GM18870 (cell line): ENCODE measurements around the gene USP17L12.
"Not testable (repeated sequence)": the region's sequence is repeated elsewhere in the genome, so short reads cannot be mapped to it uniquely, and the experiment has no call there.

ENCODE experiments used
- ATAC-seq: cut with Tn5 transposase; IDR thresholded peaks from one replicate; pipeline ENCODE4 v1.9.1; 2021; ENCODE audit warnings: moderate library complexity; ENCODE audit not compliant: unreplicated experiment

The USP17L12 gene, protein sequence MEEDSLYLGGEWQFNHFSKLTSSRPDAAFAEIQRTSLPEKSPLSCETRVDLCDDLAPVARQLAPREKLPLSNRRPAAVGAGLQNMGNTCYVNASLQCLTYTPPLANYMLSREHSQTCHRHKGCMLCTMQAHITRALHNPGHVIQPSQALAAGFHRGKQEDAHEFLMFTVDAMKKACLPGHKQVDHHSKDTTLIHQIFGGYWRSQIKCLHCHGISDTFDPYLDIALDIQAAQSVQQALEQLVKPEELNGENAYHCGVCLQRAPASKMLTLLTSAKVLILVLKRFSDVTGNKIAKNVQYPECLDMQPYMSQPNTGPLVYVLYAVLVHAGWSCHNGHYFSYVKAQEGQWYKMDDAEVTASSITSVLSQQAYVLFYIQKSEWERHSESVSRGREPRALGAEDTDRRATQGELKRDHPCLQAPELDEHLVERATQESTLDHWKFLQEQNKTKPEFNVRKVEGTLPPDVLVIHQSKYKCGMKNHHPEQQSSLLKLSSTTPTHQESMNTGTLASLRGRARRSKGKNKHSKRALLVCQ

DNA sequence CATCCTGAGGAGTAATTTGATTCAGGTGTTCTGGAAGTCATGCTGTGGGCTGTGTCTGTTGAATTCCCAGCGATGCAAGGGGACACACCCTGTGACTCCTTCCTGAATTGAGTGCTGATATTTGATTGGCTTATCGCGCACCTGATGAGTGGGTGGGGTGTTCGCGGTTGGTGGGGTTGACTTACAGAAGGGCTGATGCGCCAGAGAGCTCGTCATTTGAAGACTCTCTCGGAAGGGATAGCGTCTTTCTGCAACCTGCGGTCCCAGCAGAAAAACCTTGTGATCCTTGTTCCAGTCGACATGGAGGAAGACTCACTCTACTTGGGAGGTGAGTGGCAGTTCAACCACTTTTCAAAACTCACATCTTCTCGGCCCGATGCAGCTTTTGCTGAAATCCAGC is at the start of gene USP17L12:
USP17L12 (plus strand) TSS at position 301 of the 400 bp plus-strand sequence; CDS start at position 301, 0 bp downstream.
- ATAC-seq, result not testable (repeated sequence)

DNA sequence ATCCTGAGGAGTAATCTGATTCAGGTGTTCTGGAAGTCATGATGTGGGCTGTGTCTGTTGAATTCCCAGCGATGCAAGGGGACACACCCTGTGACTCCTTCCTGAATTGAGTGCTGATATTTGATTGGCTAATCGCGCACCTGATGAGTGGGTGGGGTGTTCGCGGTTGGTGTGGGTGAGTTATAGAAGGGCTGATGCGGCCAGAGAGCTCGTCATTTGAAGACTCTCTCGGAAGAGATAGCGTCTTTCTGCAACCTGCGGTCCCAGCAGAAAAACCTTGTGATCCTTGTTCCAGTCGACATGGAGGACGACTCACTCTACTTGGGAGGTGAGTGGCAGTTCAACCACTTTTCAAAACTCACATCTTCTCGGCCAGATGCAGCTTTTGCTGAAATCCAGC is 9.6 kb upstream of the USP17L12 start, which contains the start of gene USP17L10:
USP17L10 (plus strand) TSS at position 301 of the 400 bp plus-strand sequence; CDS start at position 301, 0 bp downstream.
- not testable (repeated sequence) for ATAC-seq

DNA sequence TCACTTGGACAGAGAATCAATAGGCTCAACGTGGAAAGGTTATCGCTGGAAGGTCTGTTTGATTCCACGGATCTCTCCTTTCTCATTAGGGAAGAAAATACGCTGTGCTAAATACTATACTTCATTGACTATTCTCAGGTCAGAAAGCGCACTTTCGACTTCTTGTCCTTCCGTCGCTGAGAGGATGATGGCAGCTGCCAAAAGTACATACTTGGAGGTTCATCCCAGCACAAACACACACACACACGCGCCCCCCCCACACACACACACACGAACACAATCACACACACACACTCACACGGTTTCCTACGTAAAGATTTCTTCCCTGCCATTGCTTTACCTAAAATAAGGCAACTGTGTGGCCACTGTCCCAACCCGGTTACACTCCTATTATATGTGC is 5.3 kb upstream of the USP17L12 start:
- ATAC-seq, result not testable (repeated sequence)

DNA sequence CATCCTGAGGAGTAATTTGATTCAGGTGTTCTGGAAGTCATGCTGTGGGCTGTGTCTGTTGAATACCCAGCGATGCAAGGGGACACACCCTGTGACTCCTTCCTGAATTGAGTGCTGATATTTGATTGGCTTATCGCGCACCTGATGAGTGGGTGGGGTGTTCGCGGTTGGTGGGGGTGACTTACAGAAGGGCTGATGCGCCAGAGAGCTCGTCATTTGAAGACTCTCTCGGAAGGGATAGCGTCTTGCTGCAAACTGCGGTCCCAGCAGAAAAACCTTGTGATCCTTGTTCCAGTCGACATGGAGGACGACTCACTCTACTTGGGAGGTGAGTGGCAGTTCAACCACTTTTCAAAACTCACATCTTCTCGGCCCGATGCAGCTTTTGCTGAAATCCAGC is 4.8 kb upstream of the USP17L12 start, which contains the start of gene USP17L11:
USP17L11 (plus strand) TSS at position 301 of the 400 bp plus-strand sequence; CDS start at position 301, 0 bp downstream.
- ATAC-seq, result not testable (repeated sequence)

DNA sequence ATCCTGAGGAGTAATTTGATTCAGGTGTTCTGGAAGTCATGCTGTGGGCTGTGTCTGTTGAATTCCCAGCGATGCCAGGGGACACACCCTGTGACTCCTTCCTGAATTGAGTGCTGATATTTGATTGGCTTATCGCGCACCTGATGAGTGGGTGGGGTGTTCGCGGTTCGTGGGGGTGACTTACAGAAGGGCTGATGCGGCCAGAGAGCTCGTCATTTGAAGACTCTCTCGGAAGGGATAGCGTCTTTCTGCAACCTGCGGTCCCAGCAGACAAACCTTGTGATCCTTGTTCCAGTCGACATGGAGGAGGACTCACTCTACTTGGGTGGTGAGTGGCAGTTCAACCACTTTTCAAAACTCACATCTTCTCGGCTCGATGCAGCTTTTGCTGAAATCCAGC is 4.6 kb downstream of the USP17L12 start, which contains the start of gene USP17L13:
USP17L13 (plus strand) TSS at position 301 of the 400 bp plus-strand sequence; CDS start at position 301, 0 bp downstream.
- ATAC-seq, result not testable (repeated sequence)

DNA sequence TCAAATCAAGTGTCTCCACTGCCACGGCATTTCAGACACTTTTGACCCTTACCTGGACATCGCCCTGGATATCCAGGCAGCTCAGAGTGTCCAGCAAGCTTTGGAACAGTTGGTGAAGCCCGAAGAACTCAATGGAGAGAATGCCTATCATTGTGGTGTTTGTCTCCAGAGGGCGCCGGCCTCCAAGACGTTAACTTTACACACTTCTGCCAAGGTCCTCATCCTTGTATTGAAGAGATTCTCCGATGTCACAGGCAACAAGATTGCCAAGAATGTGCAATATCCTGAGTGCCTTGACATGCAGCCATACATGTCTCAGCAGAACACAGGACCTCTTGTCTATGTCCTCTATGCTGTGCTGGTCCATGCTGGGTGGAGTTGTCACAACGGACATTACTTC is 10.3 kb downstream of the USP17L12 start:
- ATAC-seq, result not testable (repeated sequence)

DNA sequence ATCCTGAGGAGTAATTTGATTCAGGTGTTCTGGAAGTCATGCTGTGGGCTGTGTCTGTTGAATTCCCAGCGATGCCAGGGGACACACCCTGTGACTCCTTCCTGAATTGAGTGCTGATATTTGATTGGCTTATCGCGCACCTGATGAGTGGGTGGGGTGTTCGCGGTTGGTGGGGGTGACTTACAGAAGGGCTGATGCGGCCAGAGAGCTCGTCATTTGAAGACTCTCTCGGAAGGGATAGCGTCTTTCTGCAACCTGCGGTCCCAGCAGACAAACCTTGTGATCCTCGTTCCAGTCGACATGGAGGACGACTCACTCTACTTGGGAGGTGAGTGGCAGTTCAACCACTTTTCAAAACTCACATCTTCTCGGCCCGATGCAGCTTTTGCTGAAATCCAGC is 14.1 kb downstream of the USP17L12 start, which contains the start of gene USP17L15:
USP17L15 (plus strand) TSS at position 301 of the 400 bp plus-strand sequence; CDS start at position 301, 0 bp downstream.
- ATAC-seq, result not testable (repeated sequence)

DNA sequence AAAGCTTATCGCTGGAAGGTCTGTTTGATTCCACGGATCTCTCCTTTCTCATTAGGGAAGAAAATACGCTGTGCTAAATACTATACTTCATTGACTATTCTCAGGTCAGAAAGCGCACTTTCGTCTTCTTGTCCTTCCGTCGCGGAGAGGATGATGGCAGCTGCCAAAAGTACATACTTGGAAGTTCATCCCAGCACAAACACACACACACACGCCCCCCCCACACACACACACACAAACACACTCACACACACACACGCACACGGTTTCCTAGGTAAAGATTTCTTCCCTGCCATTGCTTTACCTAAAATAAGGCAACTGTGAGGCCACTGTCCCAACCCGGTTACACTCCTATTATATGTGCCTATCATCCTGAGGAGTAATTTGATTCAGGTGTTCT is 18.5 kb downstream of the USP17L12 start:
- not testable (repeated sequence) for ATAC-seq

DNA sequence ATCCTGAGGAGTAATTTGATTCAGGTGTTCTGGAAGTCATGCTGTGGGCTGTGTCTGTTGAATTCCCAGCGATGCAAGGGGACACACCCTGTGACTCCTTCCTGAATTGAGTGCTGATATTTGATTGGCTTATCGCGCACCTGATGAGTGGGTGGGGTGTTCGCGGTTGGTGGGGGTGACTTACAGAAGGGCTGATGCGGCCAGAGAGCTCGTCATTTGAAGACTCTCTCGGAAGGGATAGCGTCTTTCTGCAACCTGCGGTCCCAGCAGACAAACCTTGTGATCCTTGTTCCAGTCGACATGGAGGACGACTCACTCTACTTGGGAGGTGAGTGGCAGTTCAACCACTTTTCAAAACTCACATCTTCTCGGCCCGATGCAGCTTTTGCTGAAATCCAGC is 23.6 kb downstream of the USP17L12 start, which contains the start of gene USP17L17:
USP17L17 (plus strand) TSS at position 301 of the 400 bp plus-strand sequence; CDS start at position 301, 0 bp downstream.
- ATAC-seq, result not testable (repeated sequence)

DNA sequence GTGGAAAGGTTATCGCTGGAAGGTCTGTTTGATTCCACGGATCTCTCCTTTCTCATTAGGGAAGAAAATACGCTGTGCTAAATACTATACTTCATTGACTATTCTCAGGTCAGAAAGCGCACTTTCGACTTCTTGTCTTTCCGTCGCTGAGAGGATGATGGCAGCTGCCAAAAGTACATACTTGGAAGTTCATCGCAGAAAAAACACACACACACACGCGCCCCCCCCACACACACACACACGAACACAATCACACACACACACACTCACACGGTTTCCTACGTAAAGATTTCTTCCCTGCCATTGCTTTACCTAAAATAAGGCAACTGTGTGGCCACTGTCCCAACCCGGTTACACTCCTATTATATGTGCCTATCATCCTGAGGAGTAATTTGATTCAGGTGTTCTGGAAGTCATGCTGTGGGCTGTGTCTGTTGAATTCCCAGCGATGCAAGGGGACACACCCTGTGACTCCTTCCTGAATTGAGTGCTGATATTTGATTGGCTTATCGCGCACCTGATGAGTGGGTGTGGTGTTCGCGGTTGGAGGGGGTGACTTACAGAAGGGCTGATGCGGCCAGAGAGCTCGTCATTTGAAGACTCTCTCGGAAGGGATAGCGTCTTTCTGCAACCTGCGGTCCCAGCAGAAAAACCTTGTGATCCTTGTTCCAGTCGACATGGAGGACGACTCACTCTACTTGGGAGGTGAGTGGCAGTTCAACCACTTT is 28.2 kb downstream of the USP17L12 start, which contains the start of gene USP17L18:
USP17L18 (plus strand) TSS at position 678 of the 728 bp plus-strand sequence; CDS start at position 678, 0 bp downstream.
- not testable (repeated sequence) for ATAC-seq

DNA sequence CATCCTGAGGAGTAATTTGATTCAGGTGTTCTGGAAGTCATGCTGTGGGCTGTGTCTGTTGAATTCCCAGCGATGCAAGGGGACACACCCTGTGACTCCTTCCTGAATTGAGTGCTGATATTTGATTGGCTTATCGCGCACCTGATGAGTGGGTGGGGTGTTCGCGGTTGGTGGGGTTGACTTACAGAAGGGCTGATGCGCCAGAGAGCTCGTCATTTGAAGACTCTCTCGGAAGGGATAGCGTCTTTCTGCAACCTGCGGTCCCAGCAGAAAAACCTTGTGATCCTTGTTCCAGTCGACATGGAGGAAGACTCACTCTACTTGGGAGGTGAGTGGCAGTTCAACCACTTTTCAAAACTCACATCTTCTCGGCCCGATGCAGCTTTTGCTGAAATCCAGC is 33.1 kb downstream of the USP17L12 start, which contains the start of gene USP17L19:
USP17L19 (plus strand) TSS at position 301 of the 400 bp plus-strand sequence; CDS start at position 301, 0 bp downstream.
- ATAC-seq, result not testable (repeated sequence)

DNA sequence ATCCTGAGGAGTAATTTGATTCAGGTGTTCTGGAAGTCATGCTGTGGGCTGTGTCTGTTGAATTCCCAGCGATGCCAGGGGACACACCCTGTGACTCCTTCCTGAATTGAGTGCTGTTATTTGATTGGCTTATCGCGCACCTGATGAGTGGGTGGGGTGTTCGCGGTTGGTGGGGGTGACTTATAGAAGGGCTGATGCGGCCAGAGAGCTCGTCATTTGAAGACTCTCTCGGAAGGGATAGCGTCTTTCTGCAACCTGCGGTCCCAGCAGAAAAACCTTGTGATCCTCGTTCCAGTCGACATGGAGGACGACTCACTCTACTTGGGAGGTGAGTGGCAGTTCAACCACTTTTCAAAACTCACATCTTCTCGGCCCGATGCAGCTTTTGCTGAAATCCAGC is 37.9 kb downstream of the USP17L12 start, which contains the start of gene USP17L20:
USP17L20 (plus strand) TSS at position 301 of the 400 bp plus-strand sequence; CDS start at position 301, 0 bp downstream.
- not testable (repeated sequence) for ATAC-seq

DNA sequence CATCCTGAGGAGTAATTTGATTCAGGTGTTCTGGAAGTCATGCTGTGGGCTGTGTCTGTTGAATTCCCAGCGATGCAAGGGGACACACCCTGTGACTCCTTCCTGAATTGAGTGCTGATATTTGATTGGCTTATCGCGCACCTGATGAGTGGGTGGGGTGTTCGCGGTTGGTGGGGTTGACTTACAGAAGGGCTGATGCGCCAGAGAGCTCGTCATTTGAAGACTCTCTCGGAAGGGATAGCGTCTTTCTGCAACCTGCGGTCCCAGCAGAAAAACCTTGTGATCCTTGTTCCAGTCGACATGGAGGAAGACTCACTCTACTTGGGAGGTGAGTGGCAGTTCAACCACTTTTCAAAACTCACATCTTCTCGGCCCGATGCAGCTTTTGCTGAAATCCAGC is 42.6 kb downstream of the USP17L12 start, which contains the start of gene USP17L21:
USP17L21 (plus strand) TSS at position 301 of the 400 bp plus-strand sequence; CDS start at position 301, 0 bp downstream.
- ATAC-seq, result not testable (repeated sequence)

DNA sequence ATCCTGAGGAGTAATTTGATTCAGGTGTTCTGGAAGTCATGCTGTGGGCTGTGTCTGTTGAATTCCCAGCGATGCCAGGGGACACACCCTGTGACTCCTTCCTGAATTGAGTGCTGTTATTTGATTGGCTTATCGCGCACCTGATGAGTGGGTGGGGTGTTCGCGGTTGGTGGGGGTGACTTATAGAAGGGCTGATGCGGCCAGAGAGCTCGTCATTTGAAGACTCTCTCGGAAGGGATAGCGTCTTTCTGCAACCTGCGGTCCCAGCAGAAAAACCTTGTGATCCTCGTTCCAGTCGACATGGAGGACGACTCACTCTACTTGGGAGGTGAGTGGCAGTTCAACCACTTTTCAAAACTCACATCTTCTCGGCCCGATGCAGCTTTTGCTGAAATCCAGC is 47.4 kb downstream of the USP17L12 start, which contains the start of gene USP17L22:
USP17L22 (plus strand) TSS at position 301 of the 400 bp plus-strand sequence; CDS start at position 301, 0 bp downstream.
- ATAC-seq, result not testable (repeated sequence)
